ENCODE data around the gene CARD11.

DNA sequence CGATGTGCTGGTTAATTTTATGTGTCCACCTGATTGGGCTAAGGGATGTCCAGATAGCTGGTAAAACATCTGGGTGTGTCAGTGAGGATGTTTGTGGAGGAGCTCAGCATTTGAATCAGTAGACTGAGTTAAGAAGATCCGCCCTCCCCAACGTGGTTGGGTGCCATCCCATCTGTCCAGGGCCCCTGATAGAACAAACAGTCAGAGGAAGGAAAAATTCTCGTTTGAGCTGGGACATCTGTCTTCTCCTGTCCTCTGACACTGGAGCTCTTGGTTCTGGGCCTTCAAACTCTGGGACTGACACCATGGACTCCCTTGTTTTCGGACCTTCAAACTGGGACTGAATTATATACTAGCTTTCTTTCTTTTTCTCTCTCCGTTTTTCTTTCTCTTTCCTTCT, 59.6 kb downstream of the CARD11 start:
- TF ChIP-seq, protein P1, sequence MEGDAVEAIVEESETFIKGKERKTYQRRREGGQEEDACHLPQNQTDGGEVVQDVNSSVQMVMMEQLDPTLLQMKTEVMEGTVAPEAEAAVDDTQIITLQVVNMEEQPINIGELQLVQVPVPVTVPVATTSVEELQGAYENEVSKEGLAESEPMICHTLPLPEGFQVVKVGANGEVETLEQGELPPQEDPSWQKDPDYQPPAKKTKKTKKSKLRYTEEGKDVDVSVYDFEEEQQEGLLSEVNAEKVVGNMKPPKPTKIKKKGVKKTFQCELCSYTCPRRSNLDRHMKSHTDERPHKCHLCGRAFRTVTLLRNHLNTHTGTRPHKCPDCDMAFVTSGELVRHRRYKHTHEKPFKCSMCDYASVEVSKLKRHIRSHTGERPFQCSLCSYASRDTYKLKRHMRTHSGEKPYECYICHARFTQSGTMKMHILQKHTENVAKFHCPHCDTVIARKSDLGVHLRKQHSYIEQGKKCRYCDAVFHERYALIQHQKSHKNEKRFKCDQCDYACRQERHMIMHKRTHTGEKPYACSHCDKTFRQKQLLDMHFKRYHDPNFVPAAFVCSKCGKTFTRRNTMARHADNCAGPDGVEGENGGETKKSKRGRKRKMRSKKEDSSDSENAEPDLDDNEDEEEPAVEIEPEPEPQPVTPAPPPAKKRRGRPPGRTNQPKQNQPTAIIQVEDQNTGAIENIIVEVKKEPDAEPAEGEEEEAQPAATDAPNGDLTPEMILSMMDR (IDR thresholded peaks at IDR 0.05), result no peak
- no peak for TF ChIP-seq REST (IDR thresholded peaks at IDR 0.05; ENCODE audit: insufficient read depth in 1 of 2, low read depth in 2 of 2, low read length in 1 of 2)
- TF ChIP-seq POLR2AphosphoS5 (IDR thresholded peaks at IDR 0.05; ENCODE audit: low read depth, low read length), result no peak
- no peak for TF ChIP-seq SIN3A (IDR thresholded peaks at IDR 0.05; ENCODE audit: borderline replicate concordance, insufficient read depth, low read depth, low read length)
